Inflammatory macrophage treated with lipopolysaccharide for 4 hours (primary cell): Measurements from ENCODE around the gene AIP.

Source experiments
- DNase-seq: peaks from one replicate; pipeline ENCODE4 v3.0.0-alpha.2; 2020

The AIP gene

GRCh38 chr11:67538306-67538705 is 55.5 kb downstream of the AIP start:
- no peak for DNase-seq

- no peak for DNase-seq
Measured at GRCh38 chr11:67538823-67539505, 56.1 kb downstream of the AIP start.

GRCh38 chr11:67539550-67539949 is 56.7 kb downstream of the AIP start:
- no peak for DNase-seq
